ENCODE results near the gene TBX2. TPM values are rescaled to one million over a fixed set of nuclear protein-coding genes. Genes with fewer than 3 reads are reported as not detected.

The TBX2 gene
- total and polyA plus RNA-seq, 10 of the 15 experiments (the other 5 are each of a cell fraction or from before 2014, with no cell fraction given): 0.13 TPM; not detected in 9

- ATAC-seq (no peak), DNase-seq (ENCODE audit: low read depth, low spot score) (no peak), FAIRE-seq (no peak)
- 77% methylated on average over 8 of the region's 8 CpGs for WGBS (ENCODE audit: insufficient coverage, insufficient replicate concordance, low lambda C conversion rate, missing lambda C conversion rate)
- no peak overlapping the region for H3K4me3 ChIP-seq
- ChIA-PET CTCF (interaction anchor here (0.6 to 2.4 kb wide), 6 partner anchors 34 to 678 kb away, joined by 3 to 7 read pairs (median 4); no protein-coding TSS in a partner anchor), POLR2A (no interaction called here), SMC1A (ENCODE audit: uncharacterized antibody, unreplicated experiment) (interaction anchor here (2.2 kb wide), 1 partner anchor 696 kb away, joined by 8 read pairs; no protein-coding TSS in a partner anchor), RAD21 (ENCODE audit: unreplicated experiment) (interaction anchor here (0.7 to 1.9 kb wide), 2 partner anchors 423 to 696 kb away, joined by 3 to 8 read pairs; no protein-coding TSS in a partner anchor)
- no TSS peak for BruUV-seq (replicated peaks)
- H4K20me1 ChIP-seq (ENCODE audit: control insufficient read depth, insufficient read depth): no peaks in the 10 kb centered on the region
- peaks cover 1% of the 10 kb centered on the region; the same call in 1 of the 3 replicates for H3K9me3 ChIP-seq (replicated peaks; ENCODE audit: control insufficient read depth, insufficient read depth, low read length)
- intact Hi-C loops (cut with micrococcal nuclease; ENCODE audit: unreplicated experiment) (no loop called here), in situ Hi-C loops (cut with MboI) (loop anchor here (10.0 kb wide), 1 partner anchor 691 kb away; no protein-coding TSS in a partner anchor)
- TF ChIP-seq SMAD1 (IDR thresholded peaks at IDR 0.05; ENCODE audit: low read depth, partially characterized antibody): no peak
- no peak for TF ChIP-seq RCOR1 (conservative IDR thresholded peaks at IDR 0.05; ENCODE audit: low read depth, low read length)
- no peak for TF ChIP-seq PRDM15 (CRISPR knock-in tag; IDR thresholded peaks at IDR 0.05)
- TF ChIP-seq NFYA (IDR thresholded peaks at IDR 0.05; ENCODE audit: borderline replicate concordance, low read depth, low read length): no peak
- no peaks in the 10 kb centered on the region for H3K36me3 ChIP-seq (ENCODE audit: control insufficient read depth in 2 of 2, insufficient read depth in 2 of 2, low read length in 1 of 2)
- peaks cover 11 to 22% of the 10 kb centered on the region in 2 experiments for H3K27me3 ChIP-seq (replicated peaks in 1 of 2; ENCODE audit: control insufficient read depth in 2 of 2, insufficient read depth in 2 of 2, low read length in 1 of 2)
- H3K27ac ChIP-seq (ENCODE audit: control insufficient read depth, insufficient read depth): no peak overlapping the region
- H2AFZ ChIP-seq (ENCODE audit: control insufficient read depth, low read depth, low read length): no peak overlapping the region
- H3K9ac ChIP-seq (ENCODE audit: control insufficient read depth, insufficient read depth, low read length): no peak overlapping the region
- peaks cover 4% of the 10 kb centered on the region; the same call in 1 of the 2 replicates for H3K4me1 ChIP-seq (ENCODE audit: control insufficient read depth, insufficient read depth, low read length)
- no peaks in the 10 kb centered on the region for H3K79me2 ChIP-seq (ENCODE audit: control insufficient read depth, insufficient read depth, low read length)
- H3K4me2 ChIP-seq (ENCODE audit: control insufficient read depth, insufficient read depth): no peak overlapping the region; the same call in 1 of the 2 replicates
Measured at GRCh38 chr17:61413661-61414126, 14.1 kb downstream of the TBX2 start.
